B cell (primary cell): Measurements from ENCODE around the gene ALG8. TPM values are rescaled to one million over a fixed set of nuclear protein-coding genes. Genes with fewer than 3 reads are reported as not detected.

Experiments
- ATAC-seq: fragments of 200-7000 bp; cut with Tn5 transposase; one replicate; pipeline ENCODE4 v1.10.0; 2021; ENCODE audit warnings: low read depth, mild to moderate bottlenecking, moderate number of reproducible peaks, moderate library complexity
- CTCF ChIA-PET: fragments of 350-600 bp; sonication (Branson Sonifier 250); formaldehyde crosslinking; loops from one replicate; lab custom pipeline; 2021; ENCODE audit warnings: antibody characterized with exemption, inconsistent platforms; lab: Charles Lee
- POLR2A ChIA-PET: fragments of 350-600 bp; sonication (Branson Sonifier 250); formaldehyde crosslinking; loops from one replicate; lab custom pipeline; 2021; ENCODE audit warnings: antibody characterized with exemption; lab: Charles Lee
- DNase-seq: peaks from one replicate; pipeline ENCODE4 v3.0.0; 2013
- H2AFZ ChIP-seq: 2 replicates; pipeline ENCODE4 v1.6.1; 2012; ENCODE audit warnings: mild to moderate bottlenecking, low read depth, low read length; ENCODE audit not compliant: insufficient read depth, poor library complexity, severe bottlenecking
- H3K27ac ChIP-seq, 2 donors: 1 replicate in 1 of 2; 2 replicates in 1 of 2; pipeline ENCODE4 v1.5.1; 2012 to 2013; ENCODE audit warnings: low read length in 2 of 2, mild to moderate bottlenecking in 2 of 2, moderate library complexity in 1 of 2
- H3K27me3 ChIP-seq, 4 experiments: fragments of 200-600 bp in 1 of 4; sonication (generic) in 1 of 4; replicated peaks in 1 of 4; 1 replicate in 2 of 4; 2 replicates in 2 of 4; pipeline versions ENCODE4 v1.6.1 to v1.7.0; 2013 to 2016; ENCODE audit warnings: low read length in 3 of 4, mild to moderate bottlenecking in 2 of 4, mixed read lengths in 1 of 4, moderate library complexity in 1 of 4; ENCODE audit not compliant: insufficient read depth in 4 of 4, control insufficient read depth in 3 of 4; ENCODE audit errors: control extremely low read depth in 1 of 4
- H3K36me3 ChIP-seq, 2 experiments: replicated peaks in 1 of 2; 1 replicate in 1 of 2; 2 replicates in 1 of 2; pipeline versions ENCODE4 v1.6.1 to v1.7.1; 2013; ENCODE audit warnings: low read length in 1 of 2; ENCODE audit not compliant: insufficient read depth in 2 of 2, control insufficient read depth in 1 of 2; ENCODE audit errors: control extremely low read depth in 1 of 2, extremely low read depth in 1 of 2
- H3K4me1 ChIP-seq, 2 donors: fragments of 200-600 bp in 1 of 2; sonication (generic) in 1 of 2; 1 replicate in 1 of 2; 2 replicates in 1 of 2; pipeline versions ENCODE4 v1.5.1 to v1.6.1; 2013 to 2017; ENCODE audit warnings: low read length in 2 of 2; ENCODE audit not compliant: control insufficient read depth in 2 of 2, insufficient read depth in 2 of 2
- H3K4me2 ChIP-seq: replicated peaks from 2 replicates; pipeline ENCODE3; 2012; ENCODE audit warnings: mild to moderate bottlenecking, low read depth, low read length; ENCODE audit not compliant: poor library complexity, severe bottlenecking
- H3K4me3 ChIP-seq, 5 experiments: fragments of 200-600 bp in 1 of 5; sonication (generic) in 1 of 5; 1 replicate in 3 of 5; 2 replicates in 2 of 5; pipeline versions ENCODE4 v1.5.1 to v1.7.0; 2011 to 2016; ENCODE audit warnings: low read length in 4 of 5, mild to moderate bottlenecking in 4 of 5, low read depth in 2 of 5, control low read depth in 1 of 5, moderate library complexity in 1 of 5; ENCODE audit not compliant: insufficient read depth in 1 of 5; ENCODE audit errors: control extremely low read depth in 1 of 5, extremely low read depth in 1 of 5
- H3K79me2 ChIP-seq: fragments of 200-600 bp; sonication (generic); one replicate; pipeline ENCODE4 v1.6.0; 2016; ENCODE audit warnings: low read length; ENCODE audit not compliant: control insufficient read depth, insufficient read depth
- H3K9ac ChIP-seq: fragments of 200-600 bp; sonication (generic); 2 replicates; pipeline ENCODE4 v1.6.1; 2017; ENCODE audit warnings: mild to moderate bottlenecking, low read length, moderate library complexity
- H3K9me3 ChIP-seq, 3 donors: one replicate each; pipeline versions ENCODE4 v1.6.1 to v1.7.1; 2013; ENCODE audit warnings: low read length in 2 of 3; ENCODE audit not compliant: control insufficient read depth in 2 of 3, insufficient read depth in 1 of 3; ENCODE audit errors: control extremely low read depth in 1 of 3
- H4K20me1 ChIP-seq: 2 replicates; pipeline ENCODE4 v1.6.0; 2012; ENCODE audit warnings: mild to moderate bottlenecking, low read length; ENCODE audit not compliant: insufficient read depth, control insufficient read depth, poor library complexity, severe bottlenecking
- H3K27ac Mint-ChIP-seq: one replicate; pipeline ENCODE4 v1.8.0; 2021; ENCODE audit warnings: mixed read lengths
- H3K27me3 Mint-ChIP-seq: one replicate; pipeline ENCODE4 v1.8.0; 2021; ENCODE audit warnings: mixed read lengths
- H3K4me1 Mint-ChIP-seq: one replicate; pipeline ENCODE4 v1.8.0; 2021; ENCODE audit warnings: mixed read lengths
- H3K4me3 Mint-ChIP-seq: one replicate; pipeline ENCODE4 v1.8.0; 2021; ENCODE audit warnings: mixed read lengths
- H3K9me3 Mint-ChIP-seq: one replicate; pipeline ENCODE4 v1.8.0; 2022; ENCODE audit warnings: mixed read lengths; ENCODE audit not compliant: insufficient read depth
- EZH2 ChIP-seq: IDR thresholded peaks from 2 replicates; pipeline ENCODE4 v1.6.1; 2012; ENCODE audit warnings: borderline replicate concordance, low read depth, mild to moderate bottlenecking, moderate library complexity, low read length; ENCODE audit not compliant: insufficient read depth, poor library complexity, severe bottlenecking
- WGBS: methylation state at CpG from one replicate; pipeline ENCODE4 v1.1.5; 2013; ENCODE audit warnings: missing lambda C conversion rate; ENCODE audit not compliant: insufficient coverage; 5-methylcytosine and 5-hydroxymethylcytosine counted together
- intact Hi-C: fragments of 100-400 bp; cut with micrococcal nuclease; formaldehyde crosslinking; loops from one replicate; pipeline ENCODE4 v1.10.0; 2022
- polyA plus RNA-seq: library from polyadenylated mRNA; depleted of rRNA; stranded (reverse); fragments of >200 nt; gene quantifications from 2 replicates; pipeline ENCODE4 v1.2.3, GENCODE V29; 2012
- total RNA-seq, 2 donors: library from RNA; stranded (reverse); fragments of 120-200 nt in 1 of 2; gene quantifications; 1 replicate in 1 of 2; 2 replicates in 1 of 2; pipeline versions ENCODE4 v1.2.3 to v1.2.4, GENCODE V29; 2013 to 2022
- TF ChIP-seq, protein P1 (sequence below): fragments of 200-600 bp; IDR thresholded peaks from one replicate; pipeline ENCODE4 v1.8.0; 2022; ENCODE audit warnings: antibody characterized with exemption, mild to moderate bottlenecking

The ALG8 gene
- total and polyA plus RNA-seq, 2 donors (not counting 1 experiment from before 2014, with no cell fraction given), result 16.7 to 28.5 TPM

DNA sequence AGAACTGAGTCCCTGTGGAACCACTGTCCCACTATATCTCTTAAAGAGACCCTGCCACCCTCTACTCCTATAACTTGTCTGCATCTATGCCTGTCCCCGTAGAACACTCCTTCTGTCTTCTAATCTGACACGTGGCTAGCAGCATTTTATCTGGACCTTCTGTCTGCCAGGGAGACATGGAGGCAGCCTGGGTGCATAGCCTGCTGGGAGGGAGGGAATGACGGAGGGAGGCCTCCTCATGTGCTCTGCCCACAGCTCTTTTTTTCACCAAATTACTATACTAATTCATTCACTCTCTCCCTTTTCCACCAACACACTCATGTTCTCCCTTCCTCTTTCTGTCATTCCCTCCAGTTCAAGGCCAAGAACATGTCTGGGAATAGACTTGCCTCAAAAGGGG, 83.3 kb downstream of the ALG8 start:
- ChIA-PET CTCF (no interaction called here), POLR2A (no interaction called here)
- Mint-ChIP-seq H3K27me3 (no peaks in the 10 kb centered on the region), H3K27ac (no peak overlapping the region), H3K4me3 (no peak overlapping the region), H3K9me3 (no peaks in the 10 kb centered on the region), H3K4me1 (no peaks in the 10 kb centered on the region)
- Histone ChIP-seq H3K27ac (no peak overlapping the region), H3K36me3 (no peaks in the 10 kb centered on the region), H3K27me3 (no peaks in the 10 kb centered on the region), H3K9ac (no peak overlapping the region), H3K9me3 (no peaks in the 10 kb centered on the region), H3K4me1 (no peaks in the 10 kb centered on the region), H3K4me2 (no peak overlapping the region), H4K20me1 (no peaks in the 10 kb centered on the region), H2AFZ (no peak overlapping the region), H3K4me3 (no peak overlapping the region), H3K79me2 (no peaks in the 10 kb centered on the region)
- no peak for ATAC-seq
- no peak for DNase-seq
- intact Hi-C loops, result no loop called here
- TF ChIP-seq, protein P1, sequence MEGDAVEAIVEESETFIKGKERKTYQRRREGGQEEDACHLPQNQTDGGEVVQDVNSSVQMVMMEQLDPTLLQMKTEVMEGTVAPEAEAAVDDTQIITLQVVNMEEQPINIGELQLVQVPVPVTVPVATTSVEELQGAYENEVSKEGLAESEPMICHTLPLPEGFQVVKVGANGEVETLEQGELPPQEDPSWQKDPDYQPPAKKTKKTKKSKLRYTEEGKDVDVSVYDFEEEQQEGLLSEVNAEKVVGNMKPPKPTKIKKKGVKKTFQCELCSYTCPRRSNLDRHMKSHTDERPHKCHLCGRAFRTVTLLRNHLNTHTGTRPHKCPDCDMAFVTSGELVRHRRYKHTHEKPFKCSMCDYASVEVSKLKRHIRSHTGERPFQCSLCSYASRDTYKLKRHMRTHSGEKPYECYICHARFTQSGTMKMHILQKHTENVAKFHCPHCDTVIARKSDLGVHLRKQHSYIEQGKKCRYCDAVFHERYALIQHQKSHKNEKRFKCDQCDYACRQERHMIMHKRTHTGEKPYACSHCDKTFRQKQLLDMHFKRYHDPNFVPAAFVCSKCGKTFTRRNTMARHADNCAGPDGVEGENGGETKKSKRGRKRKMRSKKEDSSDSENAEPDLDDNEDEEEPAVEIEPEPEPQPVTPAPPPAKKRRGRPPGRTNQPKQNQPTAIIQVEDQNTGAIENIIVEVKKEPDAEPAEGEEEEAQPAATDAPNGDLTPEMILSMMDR, result no peak
- TF ChIP-seq EZH2, result no peak
- WGBS, result 80% methylated on average over 1 of the region's 3 CpGs

DNA sequence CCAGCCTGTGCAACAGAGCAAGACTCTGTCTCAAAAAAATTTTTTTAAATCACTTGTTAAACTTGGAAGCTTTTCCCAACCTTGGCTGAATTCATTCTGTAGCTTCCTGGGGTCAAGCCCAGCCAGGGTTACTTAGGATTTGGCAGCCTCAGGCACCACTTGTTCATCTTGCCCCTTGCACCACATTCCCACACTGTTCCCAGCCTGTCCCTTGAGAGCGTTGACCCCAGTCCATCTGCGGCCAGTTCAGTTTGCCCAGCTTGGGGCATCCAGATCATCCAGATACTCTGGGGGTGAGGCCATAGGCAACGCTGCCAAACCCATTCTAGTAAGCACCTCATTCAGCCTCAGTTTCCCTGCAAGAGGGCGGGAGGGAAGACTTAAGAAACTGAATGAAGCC, 84.5 kb downstream of the ALG8 start:
- Histone ChIP-seq H4K20me1 (no peaks in the 10 kb centered on the region), H3K9ac (no peak overlapping the region), H3K36me3 (no peaks in the 10 kb centered on the region), H2AFZ (no peak overlapping the region), H3K9me3 (no peaks in the 10 kb centered on the region), H3K4me3 (no peak overlapping the region), H3K4me1 (no peaks in the 10 kb centered on the region), H3K27ac (no peak overlapping the region), H3K4me2 (no peak overlapping the region), H3K79me2 (no peaks in the 10 kb centered on the region), H3K27me3 (no peaks in the 10 kb centered on the region)
- 97% methylated on average over 4 of the region's 4 CpGs for WGBS
- TF ChIP-seq EZH2, result no peak
- TF ChIP-seq, protein P1, result no peak
- ATAC-seq (no peak), DNase-seq (no peak)
- Mint-ChIP-seq H3K4me3 (no peak overlapping the region), H3K27me3 (no peaks in the 10 kb centered on the region), H3K27ac (no peak overlapping the region), H3K9me3 (no peaks in the 10 kb centered on the region), H3K4me1 (no peaks in the 10 kb centered on the region)
- intact Hi-C loops, result no loop called here
- ChIA-PET CTCF (interaction anchor here (3.2 kb wide), 1 partner anchor 10 kb away, joined by 16 read pairs; no protein-coding TSS in a partner anchor), POLR2A (no interaction called here)
